ENCODE data around the gene KCNIP1. TPM values are rescaled to one million over a fixed set of nuclear protein-coding genes. Genes with fewer than 3 reads are reported as not detected.
A peak's percentile ranks its signal among the peaks of the same experiment; 100 is the strongest.

KCNIP1 gene
- total and polyA plus RNA-seq, 8 donors = 0.20 to 0.73 (median 0.31) TPM; not detected in 3

GRCh38 chr5:170536525-170536924, 32.7 kb downstream of the KCNIP1 start:
- no peaks in the 10 kb centered on the region for H3K36me3 ChIP-seq
- H3K4me1 ChIP-seq = no peaks in the 10 kb centered on the region
- no peaks in the 10 kb centered on the region for H3K9me3 ChIP-seq
- intact Hi-C loops (cut with DNase I; ENCODE audit: low total_unique reads) = no loop called here
- H3K4me3 ChIP-seq = no peak overlapping the region
- DNase-seq = no peak
- TF ChIP-seq POLR2A (IDR thresholded peaks at IDR 0.05) (no peak), EP300 (IDR thresholded peaks at IDR 0.05) (no peak), CTCF (IDR thresholded peaks at IDR 0.05) (no peak), POLR2AphosphoS5 (IDR thresholded peaks at IDR 0.05) (no peak)
- 44 to 68% (median 48%) methylated on average over 4 of the region's 4 CpGs for WGBS, 5 donors
- H3K27me3 ChIP-seq = peaks cover 0 to 11% (median 0%) of the 10 kb centered on the region in 3 donors
- no peak overlapping the region for H3K27ac ChIP-seq

- WGBS, 5 donors = 77 to 91% (median 83%) methylated on average over 8 of the region's 8 CpGs
- H3K36me3 ChIP-seq = no peaks in the 10 kb centered on the region
- H3K4me3 ChIP-seq = no peak overlapping the region
- intact Hi-C loops (cut with DNase I; ENCODE audit: low total_unique reads) = no loop called here
- H3K27ac ChIP-seq = no peak overlapping the region
- DNase-seq = no peak
- H3K27me3 ChIP-seq = peaks cover 0 to 11% (median 0%) of the 10 kb centered on the region in 3 donors
- H3K4me1 ChIP-seq = no peaks in the 10 kb centered on the region
- no peaks in the 10 kb centered on the region for H3K9me3 ChIP-seq
- TF ChIP-seq CTCF (IDR thresholded peaks at IDR 0.05) (no peak), EP300 (IDR thresholded peaks at IDR 0.05) (no peak), POLR2A (IDR thresholded peaks at IDR 0.05) (no peak), POLR2AphosphoS5 (IDR thresholded peaks at IDR 0.05) (no peak)
Measured at GRCh38 chr5:170537451-170538095, 33.8 kb downstream of the KCNIP1 start.

- H3K27ac ChIP-seq = no peak overlapping the region
- H3K9me3 ChIP-seq = no peaks in the 10 kb centered on the region
- peak in 1 of 2 donors; percentile 49 for DNase-seq
- H3K4me3 ChIP-seq = no peak overlapping the region
- no peaks in the 10 kb centered on the region for H3K36me3 ChIP-seq
- intact Hi-C loops (cut with DNase I; ENCODE audit: low total_unique reads) = no loop called here
- H3K27me3 ChIP-seq = peaks cover 0 to 11% (median 0%) of the 10 kb centered on the region in 3 donors
- no peak for TF ChIP-seq CTCF (IDR thresholded peaks at IDR 0.05)
- TF ChIP-seq POLR2A (IDR thresholded peaks at IDR 0.05) = no peak
- no peak for TF ChIP-seq POLR2AphosphoS5 (IDR thresholded peaks at IDR 0.05)
- 31 to 80% (median 43%) methylated on average over 3 of the region's 3 CpGs for WGBS, 5 donors
- no peaks in the 10 kb centered on the region for H3K4me1 ChIP-seq
Measured at GRCh38 chr5:170538096-170538465, 34.3 kb downstream of the KCNIP1 start.

GRCh38 chr5:170538696-170539586, 35.1 kb downstream of the KCNIP1 start:
- TF ChIP-seq POLR2AphosphoS5 (IDR thresholded peaks at IDR 0.05) (no peak), POLR2A (IDR thresholded peaks at IDR 0.05) (no peak), EP300 (IDR thresholded peaks at IDR 0.05) (no peak), CTCF (IDR thresholded peaks at IDR 0.05) (no peak)
- no peak overlapping the region for H3K4me3 ChIP-seq
- no peaks in the 10 kb centered on the region for H3K9me3 ChIP-seq
- peaks cover 0 to 11% (median 0%) of the 10 kb centered on the region in 3 donors for H3K27me3 ChIP-seq
- no peak for DNase-seq
- no peaks in the 10 kb centered on the region for H3K36me3 ChIP-seq
- H3K27ac ChIP-seq = no peak overlapping the region
- no peaks in the 10 kb centered on the region for H3K4me1 ChIP-seq
- intact Hi-C loops (cut with DNase I; ENCODE audit: low total_unique reads) = no loop called here
- WGBS, 5 donors = 74 to 83% (median 79%) methylated on average over 6 of the region's 6 CpGs

All from stomach (tissue), 9 donors.